Tongue (tissue), 2 donors: ENCODE measurements around the gene VSTM2B. TPM values are rescaled to one million over a fixed set of nuclear protein-coding genes. Genes with fewer than 3 reads are reported as not detected.

Source experiments
- DNase-seq: peaks from one replicate; pipeline ENCODE4 v3.0.0-alpha.2; 2015
- total RNA-seq: library from RNA; depleted of rRNA; stranded (reverse); fragments of >200 nt; gene quantifications from one replicate; pipeline ENCODE4 v1.2.3, GENCODE V29; 2014

VSTM2B gene
- total RNA-seq, 1 donor from 2014 or later: not detected

DNA sequence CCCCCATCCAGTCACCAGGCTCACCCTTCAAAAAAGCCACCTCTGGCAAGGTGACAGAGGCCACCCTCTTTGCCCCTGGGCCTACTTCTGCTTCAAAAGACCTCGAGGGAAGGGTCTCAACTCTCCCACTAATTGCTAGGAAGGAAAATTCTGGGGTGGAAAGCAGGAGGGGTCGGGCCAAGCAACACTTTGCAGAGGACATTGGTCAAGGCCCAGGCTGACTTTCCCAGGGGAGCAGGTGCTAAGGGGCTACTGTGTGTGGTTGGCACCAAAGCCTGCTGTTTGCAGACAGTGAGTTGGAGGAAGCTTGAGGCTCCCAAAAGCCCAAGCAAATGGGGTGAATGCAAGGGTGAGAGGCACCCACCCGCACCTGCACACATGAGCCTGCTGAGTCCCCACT is 28.6 kb upstream of the VSTM2B start:
- DNase-seq: no peak

DNA sequence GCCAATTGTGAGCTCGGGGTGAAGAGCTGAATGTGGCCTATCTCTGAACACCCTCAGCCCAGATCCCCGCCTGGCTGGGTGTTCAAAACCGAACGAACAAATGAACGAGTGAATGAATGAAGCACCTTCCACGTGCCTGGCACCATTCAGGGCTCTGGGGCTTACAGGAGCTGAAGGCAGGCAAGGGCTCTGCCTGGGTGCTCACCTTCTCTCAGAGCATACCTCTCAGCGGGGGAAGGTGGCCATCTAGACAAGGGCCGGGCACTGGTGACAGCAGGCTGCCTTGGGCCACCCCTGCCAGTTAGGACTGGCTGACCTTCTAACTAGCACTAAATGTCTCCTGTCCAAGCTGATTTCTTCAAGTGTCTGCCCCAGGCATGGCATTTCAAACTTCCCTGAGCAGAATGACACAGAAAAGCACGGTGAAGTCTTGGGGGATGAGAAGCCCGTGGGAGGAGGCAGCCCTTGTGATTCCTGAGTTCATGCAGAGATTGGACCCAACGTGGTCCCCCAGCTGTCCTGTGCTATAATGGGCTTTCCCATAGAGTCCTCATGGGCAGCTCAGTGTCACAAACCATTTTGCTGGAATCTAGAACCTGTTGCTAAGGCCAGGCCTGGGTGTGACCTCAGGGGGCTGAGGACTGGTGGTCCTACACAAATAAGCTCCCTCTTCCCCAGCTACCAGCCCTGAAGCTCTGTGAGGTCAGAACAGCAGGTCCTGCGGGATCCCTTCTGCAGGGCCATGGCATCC is 27.9 kb upstream of the VSTM2B start:
- DNase-seq: no peak

DNA sequence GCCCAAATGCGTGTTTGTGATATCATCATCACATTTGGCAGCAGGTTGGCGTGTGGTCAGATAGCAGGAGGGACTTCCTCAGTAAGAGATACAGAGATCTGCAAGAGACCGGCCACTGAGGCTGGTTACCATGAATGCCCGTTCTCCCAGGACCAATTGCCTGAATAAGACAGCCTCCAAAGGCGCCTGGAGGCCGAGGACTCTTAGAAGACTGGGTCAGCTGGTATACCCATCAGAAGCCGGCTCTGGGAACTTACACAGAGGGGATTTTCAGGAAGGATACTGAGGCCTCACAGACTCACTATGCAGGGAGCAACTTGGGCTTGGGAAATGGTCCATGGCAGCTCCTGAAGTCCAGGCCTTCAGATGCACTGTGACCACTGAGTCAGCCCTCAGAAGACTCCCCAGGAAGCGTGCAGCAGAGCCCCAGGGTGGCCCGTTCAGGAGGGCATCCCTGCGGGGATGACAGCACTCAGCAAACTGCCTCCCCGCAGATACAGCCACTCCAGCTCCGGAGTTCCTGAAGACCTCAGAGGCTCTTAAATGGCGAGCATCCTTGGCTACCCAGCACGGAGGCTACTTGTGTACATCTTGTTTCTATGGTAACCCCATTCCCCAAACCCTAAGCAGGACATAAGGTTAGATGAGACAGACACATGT is 26.4 kb upstream of the VSTM2B start:
- no peak for DNase-seq

DNA sequence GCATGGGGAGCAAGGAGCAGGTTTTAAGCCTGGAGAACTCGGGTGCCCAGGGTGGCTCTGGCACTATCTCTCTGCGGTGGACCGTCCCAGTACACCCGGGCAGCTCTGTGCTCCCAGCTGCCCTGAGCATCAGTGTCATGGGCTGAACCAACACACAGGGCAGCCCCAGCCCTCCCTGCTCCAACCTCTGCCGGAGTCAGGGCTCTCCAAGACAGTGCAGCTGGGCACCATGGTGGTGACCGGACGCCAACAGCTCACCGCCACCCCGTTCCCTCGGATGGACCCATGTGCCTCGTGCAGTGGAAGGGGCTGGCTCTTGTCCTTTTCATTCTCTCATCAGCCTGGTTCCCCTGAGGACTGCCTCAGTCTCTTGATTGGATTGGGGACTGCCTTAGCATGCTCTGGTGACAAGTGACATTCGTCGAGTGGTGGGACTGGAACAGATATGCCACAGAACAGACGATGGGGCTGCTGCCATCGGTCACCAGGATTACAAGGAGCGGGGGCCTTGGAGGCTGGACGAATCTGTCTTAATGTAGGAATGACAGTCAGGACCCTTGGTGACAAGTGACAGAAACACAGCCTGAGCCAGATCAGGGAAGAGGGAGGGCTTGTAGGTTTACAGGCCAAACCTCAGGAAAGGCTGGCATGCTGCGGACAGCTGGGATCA is 25.7 kb upstream of the VSTM2B start:
- DNase-seq: no peak

DNA sequence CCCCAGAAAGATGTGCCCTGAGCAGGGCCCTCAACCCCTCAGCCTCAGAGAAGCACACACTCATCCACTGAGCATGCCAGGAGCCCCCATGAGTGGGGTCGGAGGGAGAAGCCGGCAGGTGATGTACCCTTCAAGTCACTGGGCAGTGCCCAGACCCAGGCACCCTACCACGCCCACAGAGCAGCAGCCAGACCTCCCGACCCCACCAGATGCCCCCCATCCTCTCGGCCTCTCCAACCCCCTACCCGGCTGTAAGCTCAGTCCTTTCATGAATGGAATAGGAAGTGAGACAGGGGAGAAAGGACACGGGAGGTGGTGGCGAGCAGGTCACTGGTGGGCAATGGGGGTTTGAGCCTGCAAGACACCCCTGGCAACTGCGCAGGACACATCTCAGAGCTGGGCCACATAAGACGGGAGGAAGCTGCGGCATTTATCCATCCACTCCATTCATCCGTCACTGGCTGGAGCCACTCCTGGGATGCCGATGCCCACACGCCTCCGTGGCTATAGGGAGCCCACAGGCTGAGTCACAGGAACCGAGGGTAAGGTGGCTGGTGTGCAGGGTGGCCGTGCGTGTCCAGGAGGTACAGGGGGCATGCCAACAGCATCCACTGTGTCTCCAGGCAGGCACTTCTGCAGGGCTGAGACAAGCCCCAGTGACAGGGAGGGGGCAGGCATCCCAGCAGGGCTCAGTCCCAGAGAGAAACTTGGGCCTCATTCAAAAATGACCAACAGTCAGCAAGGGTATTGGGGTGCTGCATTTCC is 23.8 kb upstream of the VSTM2B start:
- no peak for DNase-seq

DNA sequence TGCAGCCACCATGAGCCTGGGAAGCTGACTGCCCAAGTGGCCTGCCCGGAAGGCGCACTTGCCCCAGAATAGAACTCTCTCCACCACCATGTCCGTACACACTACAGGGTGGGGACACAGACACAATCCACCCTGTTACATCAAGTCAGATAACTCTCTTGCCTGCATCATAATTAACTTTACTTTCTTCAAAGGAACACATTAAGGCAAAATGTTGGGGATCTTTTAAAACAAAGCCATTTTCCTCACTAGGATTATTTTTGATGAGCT is 23.3 kb upstream of the VSTM2B start:
- no peak for DNase-seq

DNA sequence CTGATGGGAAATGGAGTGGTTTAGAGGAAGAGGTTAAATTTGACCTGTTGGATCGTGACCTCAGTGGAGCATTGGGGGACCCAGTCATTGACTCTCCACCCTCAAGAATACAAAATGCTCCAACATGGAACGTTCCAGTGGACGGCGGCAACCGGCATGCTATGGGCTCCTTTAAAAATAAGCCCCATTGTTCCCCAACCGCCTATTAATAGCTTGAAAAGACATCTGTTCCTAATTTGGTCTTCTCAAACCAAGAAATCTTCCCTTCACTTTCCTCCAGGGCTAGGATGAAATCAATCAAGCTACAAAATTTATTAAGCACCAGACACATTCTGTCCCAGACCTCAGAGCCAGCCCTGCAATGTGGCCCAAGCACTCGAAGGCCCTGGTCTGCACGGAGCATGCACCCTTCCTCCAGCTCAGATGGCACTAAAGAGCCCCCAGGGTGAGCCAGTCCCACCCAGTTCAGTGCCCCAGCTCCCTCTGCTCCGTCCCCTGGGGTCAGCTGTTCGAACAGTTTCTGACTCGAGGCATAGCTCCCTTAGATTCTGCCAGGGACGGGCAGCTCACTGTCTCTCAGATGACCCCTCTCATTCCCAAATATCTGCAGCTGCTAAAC is 22.5 kb upstream of the VSTM2B start:
- DNase-seq: peak; percentile 24

DNA sequence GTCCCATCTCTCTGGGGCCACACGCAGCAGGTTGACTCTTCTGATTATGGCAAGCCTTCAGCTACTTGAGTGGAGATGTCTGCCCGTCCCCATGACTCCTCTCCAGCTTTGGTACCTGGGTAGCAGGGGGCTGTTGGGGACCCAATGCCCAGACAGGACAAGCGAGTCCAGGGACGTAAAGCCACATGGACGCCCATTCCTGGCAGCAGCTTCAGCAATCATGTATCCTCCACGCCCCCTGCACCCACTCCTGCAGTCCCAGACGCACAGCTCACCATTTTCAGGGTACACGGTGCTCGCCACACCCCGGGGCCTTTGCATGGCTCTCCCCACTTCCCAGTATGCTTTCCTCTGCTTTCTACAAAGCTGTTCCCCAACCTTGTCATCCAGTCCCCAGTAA is 22.0 kb upstream of the VSTM2B start:
- DNase-seq: no peak

DNA sequence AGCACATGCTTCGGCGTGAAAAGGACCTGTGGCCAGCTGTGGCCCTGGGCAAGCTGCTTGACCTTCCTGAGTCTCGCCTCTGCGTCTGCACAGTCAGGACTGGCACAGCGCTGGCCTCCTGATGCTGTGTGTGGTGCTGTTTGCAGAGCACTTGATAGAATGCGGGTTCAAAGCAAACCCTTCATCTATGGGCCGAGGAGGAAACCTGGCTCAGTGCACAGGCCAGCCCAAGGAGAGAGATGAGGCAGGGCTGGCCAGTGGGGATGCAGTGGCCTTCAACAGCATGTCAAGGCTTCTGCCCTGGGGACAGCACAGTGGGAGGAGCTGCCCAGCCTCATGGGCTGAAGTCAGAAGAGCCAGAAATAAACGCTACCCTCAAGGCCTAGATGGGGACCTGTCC is 21.3 kb upstream of the VSTM2B start:
- no peak for DNase-seq

DNA sequence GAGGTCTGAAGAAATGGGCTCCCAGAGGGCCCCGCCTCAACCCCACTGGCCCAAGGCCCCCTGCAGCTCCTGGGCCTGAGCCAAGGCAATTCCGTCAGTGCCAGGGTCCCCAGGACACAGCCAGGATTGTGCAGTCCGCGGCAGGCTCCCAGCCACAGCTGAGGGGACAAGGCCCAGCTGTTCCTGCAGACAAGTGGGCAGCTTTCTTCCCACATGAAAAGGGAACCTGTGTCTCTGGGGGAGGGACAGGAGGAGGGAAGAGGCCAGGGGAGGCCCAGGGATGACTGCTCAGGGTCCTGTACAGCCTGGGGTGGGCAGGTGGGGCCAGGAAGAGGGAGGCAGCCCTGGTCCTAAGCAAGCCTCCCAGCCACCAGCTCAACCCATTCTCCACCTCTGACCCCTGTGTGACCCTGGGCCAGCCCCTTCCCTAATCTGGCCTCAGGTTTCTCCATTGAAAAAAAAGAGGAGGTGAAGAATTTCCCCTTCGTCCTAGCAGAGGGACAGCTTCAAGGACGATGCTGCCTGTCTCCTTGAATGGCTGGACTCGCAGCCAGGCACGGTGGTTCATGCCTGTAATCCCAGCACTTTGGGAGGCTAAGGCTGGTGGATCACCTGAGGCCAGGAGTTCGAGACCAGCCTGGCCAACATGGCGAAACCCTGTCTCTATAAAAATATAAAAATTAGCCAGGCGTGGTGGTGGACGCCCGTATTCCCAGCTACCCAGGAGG is 20.5 kb upstream of the VSTM2B start:
- peak; percentile 72 for DNase-seq

DNA sequence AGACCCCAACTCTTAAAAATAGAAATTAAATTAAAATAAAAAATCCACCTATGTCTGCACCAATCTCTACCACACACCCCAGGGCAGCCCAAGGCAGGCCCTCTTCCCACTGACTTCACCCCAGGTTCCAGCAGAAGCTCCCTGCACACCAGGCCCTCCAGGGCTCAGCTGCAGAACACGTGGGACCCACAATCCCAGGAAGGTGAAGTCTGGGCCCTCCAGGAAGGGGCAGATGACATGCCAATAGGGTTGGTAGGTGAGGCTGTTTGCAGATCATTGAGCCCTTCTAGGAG is 19.2 kb upstream of the VSTM2B start:
- DNase-seq: no peak

DNA sequence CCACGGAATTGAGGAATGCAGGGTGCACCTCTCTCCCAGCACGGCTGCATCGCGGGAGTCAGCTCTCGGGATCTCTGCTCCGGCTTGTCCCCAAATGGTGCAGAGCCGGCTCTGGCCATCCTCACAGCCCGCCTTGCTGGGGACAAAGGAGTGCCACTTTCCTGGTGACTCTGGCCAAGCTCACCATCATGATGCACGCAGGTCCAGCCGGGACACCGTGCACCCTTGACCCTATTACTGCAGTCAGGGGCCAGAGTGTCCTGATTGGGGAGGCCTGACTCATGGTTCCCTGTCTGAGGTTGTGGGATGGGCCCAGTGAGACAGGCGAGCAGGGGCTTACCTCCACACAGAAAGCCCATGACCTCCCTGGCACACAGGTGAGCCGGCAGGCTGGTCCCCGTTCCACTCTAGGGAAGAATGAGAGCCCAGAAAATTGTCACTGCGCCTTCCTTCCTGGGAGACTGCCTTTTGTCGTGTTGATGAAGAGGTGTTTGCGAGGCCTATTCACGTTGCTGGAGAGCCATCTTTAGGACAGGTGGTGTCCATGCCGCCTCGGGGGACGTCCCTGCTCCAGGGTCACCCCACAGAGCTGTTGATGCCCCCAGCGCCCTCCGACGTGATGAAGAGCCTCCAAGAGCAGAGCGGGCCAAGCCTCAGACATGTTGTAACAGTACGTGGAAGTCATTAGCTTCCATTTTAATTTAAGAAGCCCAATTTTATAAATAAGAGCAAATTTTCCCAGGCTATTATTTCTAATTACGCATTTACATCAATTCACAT is 18.5 kb upstream of the VSTM2B start:
- DNase-seq: no peak

DNA sequence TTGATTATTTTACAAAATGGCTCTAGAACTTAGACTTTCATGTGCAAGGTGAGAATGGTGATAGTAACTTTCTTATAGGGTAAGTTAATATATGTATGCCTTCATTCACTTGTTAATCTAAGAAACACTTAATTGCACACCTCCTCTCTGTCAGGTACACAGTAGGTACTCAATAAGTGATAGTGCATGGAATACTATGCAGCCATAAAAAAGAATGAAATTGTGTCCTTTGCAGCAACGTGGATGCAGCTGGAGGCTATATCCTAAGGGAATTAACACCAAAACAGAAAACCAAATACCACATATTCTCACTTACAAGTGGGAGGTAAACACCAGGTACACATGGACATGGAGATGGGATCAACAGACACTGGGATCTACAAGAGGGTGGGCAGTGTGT is 17.6 kb upstream of the VSTM2B start:
- DNase-seq: no peak

DNA sequence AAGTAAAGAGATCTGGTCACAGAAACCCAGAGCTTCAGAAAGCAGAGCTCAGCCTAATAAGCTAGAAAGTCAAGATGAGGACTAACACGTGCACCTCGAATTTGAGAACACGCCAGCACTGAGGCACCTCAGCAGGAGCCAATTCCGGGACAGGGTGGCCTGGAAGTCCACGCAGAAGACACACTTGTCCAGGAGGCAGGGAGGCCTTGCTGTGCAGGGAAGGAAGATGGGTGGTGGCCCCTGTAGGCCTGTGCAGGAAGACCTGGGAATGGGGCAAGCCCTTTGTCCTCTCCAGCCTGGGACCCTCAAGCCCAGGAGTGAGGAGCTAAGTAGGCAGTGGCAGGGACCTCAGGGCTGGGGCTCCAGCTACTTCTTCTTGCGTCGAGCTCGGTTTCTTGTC is 16.3 kb upstream of the VSTM2B start:
- no peak for DNase-seq

DNA sequence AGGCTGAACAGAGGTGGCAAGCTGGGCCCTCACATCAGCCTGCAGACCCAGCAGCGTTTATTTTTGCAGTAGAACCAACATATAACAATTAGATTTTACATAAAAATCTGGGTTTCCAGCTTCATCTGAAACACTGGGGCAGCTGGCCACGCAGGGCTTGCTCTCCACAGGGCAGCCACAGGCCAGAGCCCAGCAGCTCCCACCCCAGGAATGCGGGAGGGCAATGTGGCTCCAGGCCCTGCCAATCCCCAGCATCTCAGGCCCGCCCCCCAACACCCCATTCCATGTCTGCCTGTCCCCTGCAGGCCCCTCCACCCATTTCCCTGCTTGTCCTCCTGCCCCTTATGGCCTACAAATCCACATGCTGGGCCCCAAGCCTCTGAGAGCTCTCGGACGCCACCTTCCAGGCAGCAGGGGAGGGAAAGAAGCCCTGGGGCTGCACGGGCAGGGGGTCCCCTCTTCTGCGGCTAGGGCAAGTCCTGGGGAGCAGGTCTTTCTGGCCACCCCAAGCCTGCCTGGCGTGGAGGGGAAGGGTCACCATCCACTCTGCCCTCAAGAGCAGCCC is 15.0 kb upstream of the VSTM2B start:
- no peak for DNase-seq

DNA sequence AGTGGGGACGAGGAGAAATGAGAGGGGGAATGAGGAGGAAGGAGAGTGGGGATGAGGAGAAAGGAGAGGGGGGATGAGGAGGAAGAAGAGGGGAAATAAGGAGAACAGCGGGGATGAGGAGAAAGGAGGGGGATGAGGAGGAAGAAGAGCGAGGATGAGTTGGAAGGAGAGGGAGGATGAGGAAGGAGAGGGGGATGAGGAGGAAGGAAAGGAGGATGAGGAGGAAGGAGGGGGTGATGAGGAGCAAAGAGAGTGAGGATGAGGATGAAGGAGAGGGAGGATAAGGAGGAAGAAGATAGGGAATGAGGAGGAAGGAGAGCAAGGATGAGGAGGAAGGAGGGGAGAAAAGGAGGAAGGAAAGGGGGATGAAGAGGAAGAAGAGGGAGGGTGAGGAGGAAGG is 14.0 kb upstream of the VSTM2B start:
- DNase-seq: no peak

DNA sequence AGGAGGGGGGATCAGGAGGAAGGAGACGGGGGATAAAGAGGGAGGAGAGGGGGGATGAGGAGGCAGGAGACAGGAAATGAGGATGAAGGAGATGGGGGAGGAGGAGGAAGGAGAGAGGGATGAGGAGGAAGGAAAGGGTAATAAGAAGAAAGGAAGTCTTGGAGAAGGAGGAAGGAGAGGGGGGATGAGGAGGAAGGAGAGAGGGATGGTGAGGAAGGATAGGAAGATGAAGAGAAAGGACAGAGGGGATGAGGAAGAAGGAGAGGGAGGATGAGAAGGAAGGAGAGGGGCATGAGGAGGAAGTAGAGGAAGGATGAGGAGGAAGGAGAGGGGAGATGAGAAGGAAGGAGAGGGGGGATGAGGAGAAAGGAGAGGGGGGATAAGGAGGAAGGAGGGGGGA is 13.0 kb upstream of the VSTM2B start:
- DNase-seq: no peak

DNA sequence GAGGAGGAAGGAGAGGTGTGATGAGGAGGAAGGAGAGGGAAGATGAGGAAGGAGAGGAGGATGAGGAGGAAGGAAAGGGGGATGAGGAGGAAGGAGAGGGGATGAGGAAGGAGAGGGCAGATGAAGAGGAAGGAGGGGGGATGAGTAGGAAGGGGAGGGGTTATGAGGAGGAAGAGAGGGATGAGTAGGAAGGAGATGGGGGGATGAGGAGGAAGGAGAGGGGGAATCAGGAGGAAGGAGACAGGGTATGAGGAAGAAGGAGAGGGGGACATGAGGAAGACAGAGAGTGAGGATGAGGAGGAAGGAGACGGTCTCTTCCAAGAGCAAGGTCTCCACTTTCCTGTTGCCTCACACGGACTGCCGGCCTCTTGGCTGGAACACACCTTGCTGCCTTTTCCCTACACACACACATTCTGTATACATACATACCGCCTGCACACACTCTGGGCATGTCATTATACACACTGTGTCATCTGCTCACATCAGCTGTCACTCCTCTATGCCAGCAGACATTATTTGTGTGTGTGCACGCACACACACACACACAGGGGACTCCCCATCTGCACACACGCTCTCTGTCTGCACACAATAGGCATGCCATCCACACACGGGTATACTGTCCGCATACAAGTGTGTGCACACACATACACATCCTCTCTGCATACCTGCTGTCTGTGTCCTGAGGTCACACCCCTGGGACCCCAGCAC is 11.1 kb upstream of the VSTM2B start:
- no peak for DNase-seq

DNA sequence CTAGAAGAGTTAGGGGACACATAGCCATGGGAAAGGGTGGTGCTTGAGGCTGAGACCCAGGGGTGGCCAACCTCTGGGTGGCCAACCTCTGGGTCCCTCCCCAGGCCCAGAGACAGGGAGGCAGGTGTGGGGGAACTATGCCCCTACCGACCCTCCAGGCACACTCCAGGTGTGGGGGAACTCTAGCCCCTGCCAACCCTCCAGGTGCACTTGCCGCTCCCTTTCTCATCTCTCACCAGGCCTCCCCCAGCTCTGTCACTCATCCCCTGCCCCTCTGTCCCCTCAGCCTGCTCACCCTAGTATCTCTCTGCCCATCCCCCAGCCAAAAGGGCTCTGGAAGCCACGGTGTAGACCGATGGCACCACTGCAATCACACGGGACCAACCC is 10.6 kb upstream of the VSTM2B start:
- DNase-seq: no peak

DNA sequence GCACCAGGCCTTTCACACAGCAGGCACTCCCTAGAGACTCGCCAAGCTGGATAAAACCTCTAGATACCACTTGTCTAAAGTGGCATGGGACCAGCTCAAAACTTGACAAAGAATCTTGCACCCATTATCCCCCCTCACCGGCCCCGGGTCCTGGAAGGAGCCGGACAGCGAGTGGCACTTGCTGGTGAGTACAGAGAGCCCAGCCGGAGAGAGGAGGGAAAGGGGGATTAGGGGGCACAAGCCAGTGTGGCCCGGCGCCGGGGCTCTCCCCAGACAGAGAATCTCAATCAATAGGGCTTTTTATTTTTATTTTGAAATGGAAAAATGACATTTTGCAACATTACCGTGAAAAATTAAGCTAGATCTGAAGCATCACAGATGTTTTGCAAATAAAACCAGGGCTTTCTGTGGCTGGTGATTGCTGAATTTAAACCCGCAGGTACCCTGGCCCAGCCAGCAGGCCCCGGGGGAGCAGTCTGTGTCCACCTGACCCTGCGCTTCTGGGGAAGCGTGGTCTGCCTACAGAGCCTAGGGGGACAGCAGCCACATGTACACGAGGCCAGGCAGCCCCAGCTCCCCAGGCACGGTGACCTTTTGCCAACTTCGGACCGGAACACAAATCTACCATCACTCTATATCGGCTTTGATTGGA is 10.0 kb upstream of the VSTM2B start:
- no peak for DNase-seq
